AG09319 (cell line): ENCODE results near the gene RBBP7.

Experiments
- DNase-seq: peaks from one replicate; pipeline ENCODE4 v3.0.0-alpha.2; 2010; ENCODE audit warnings: low read depth; ENCODE audit errors: extremely low read depth
- CTCF ChIP-seq: IDR thresholded peaks from 2 replicates; pipeline ENCODE4 v1.5.1; 2011; ENCODE audit warnings: low read depth, mild to moderate bottlenecking, inconsistent platforms, low read length, moderate library complexity

Gene RBBP7

GRCh38 chrX:16838202-16839066 lies 31.7 kb downstream of the RBBP7 start:
- peak; percentile 15 for DNase-seq
- TF ChIP-seq CTCF, result no peak

- TF ChIP-seq CTCF, result peak; percentile 22
- no peak for DNase-seq
Measured at GRCh38 chrX:16836371-16836770, 33.8 kb downstream of the RBBP7 start.

- no peak for DNase-seq
- TF ChIP-seq CTCF, result no peak
Measured at GRCh38 chrX:16834806-16835205, 35.4 kb downstream of the RBBP7 start.

GRCh38 chrX:16832301-16832700 lies 37.9 kb downstream of the RBBP7 start:
- no peak for DNase-seq
- TF ChIP-seq CTCF, result no peak

GRCh38 chrX:16828124-16828908 lies 41.8 kb downstream of the RBBP7 start:
- peak; percentile 36 for DNase-seq
- no peak for TF ChIP-seq CTCF

- DNase-seq, result no peak
- TF ChIP-seq CTCF, result no peak
Measured at GRCh38 chrX:16827225-16827624, 42.9 kb downstream of the RBBP7 start.

- peak; percentile 55 for TF ChIP-seq CTCF
- DNase-seq, result peak; percentile 46
Measured at GRCh38 chrX:16826207-16826606, 44.0 kb downstream of the RBBP7 start.
